Vagina (tissue), 2 donors: ENCODE data around the gene HBE1. TPM values are rescaled to one million over a fixed set of nuclear protein-coding genes. Genes with fewer than 3 reads are reported as not detected.

Source experiments
- DNase-seq, 2 donors: peaks; one replicate each; pipeline ENCODE4 v3.0.0-alpha.2; 2017; ENCODE audit errors: extremely low spot score in 2 of 2
- H3K27ac ChIP-seq: fragments of 200-600 bp; sonication (generic); one replicate; pipeline ENCODE4 v1.5.1; 2019
- H3K27me3 ChIP-seq: fragments of 200-600 bp; sonication (generic); one replicate; pipeline ENCODE4 v1.5.1; 2019
- H3K36me3 ChIP-seq, 2 donors: fragments of 200-600 bp; sonication (generic); one replicate each; pipeline ENCODE4 v1.5.1; 2017 to 2019
- H3K4me1 ChIP-seq: fragments of 200-600 bp; sonication (generic); one replicate; pipeline ENCODE4 v1.5.1; 2019
- H3K4me3 ChIP-seq, 2 donors: fragments of 200-600 bp; sonication (generic); 1 replicate in 1 of 2; 2 replicates in 1 of 2; pipeline ENCODE4 v1.5.1; 2016 to 2019
- H3K9me3 ChIP-seq: fragments of 200-600 bp; sonication (generic); one replicate; pipeline ENCODE4 v1.5.1; 2019
- POLR2A ChIP-seq, 2 donors: fragments of 450-650 bp; IDR thresholded peaks; one replicate each; pipeline ENCODE4 v1.6.1; 2017; ENCODE audit warnings: antibody characterized with exemption in 2 of 2, mild to moderate bottlenecking in 2 of 2, moderate library complexity in 2 of 2
- POLR2AphosphoS5 ChIP-seq, 2 donors: sonication (generic); formaldehyde crosslinking; IDR thresholded peaks; one replicate each; pipeline ENCODE4 v1.9.0; 2017; ENCODE audit warnings: antibody characterized with exemption in 2 of 2, mild to moderate bottlenecking in 2 of 2, low read depth in 1 of 2; ENCODE audit not compliant: insufficient read depth in 1 of 2
- intact Hi-C: fragments of 100-400 bp; cut with DNase I; formaldehyde crosslinking; loops from one replicate; pipeline ENCODE4 v1.15.1; 2023
- total RNA-seq: library from RNA; depleted of rRNA; stranded (reverse); fragments of >200 nt; gene quantifications from one replicate; pipeline ENCODE4 v1.2.3, GENCODE V29; 2016
- TF ChIP-seq, protein P1 (sequence below), 3 experiments: fragments of 450-650 bp in 2 of 3; fragments of 200-600 bp in 1 of 3; sonication (generic) in 1 of 3; IDR thresholded peaks; one replicate each; pipeline ENCODE4 v1.5.1; 2017 to 2019; ENCODE audit warnings: antibody characterized with exemption in 3 of 3, mild to moderate bottlenecking in 2 of 3, moderate library complexity in 2 of 3

The HBE1 gene
- total RNA-seq, 1 donor from 2014 or later, result not detected

DNA sequence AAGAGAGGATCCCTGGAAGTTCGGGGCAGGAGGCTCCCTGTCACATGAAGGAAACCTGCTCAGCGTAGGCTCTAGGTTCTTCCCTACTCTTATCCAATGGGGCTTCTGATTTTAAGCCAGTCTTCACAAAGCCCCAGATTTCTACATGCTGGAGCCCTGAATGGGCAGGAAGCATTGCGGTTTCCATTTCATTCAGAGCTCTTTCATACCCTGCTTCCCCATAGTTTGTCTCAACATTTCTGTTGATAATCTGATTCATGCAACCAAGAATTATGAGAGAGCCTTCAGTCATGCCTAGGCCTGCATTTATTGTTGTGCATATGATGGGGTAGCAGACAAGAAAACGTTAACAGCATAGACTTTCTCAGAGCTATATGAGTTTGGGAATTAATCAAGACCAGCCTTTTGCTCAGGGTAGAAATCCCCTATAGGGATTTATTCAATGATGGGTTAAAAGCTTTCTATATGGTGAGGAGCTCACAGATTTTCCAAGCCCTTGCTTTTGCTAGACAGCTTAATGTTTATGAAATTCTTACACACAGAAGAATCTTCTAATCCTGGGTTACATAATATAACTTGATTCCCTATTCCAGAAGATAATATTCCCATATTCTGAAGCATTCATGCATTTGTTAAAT lies 16.1 kb upstream of the HBE1 start:
- no peaks in the 10 kb centered on the region for H3K36me3 ChIP-seq
- TF ChIP-seq, protein P1, sequence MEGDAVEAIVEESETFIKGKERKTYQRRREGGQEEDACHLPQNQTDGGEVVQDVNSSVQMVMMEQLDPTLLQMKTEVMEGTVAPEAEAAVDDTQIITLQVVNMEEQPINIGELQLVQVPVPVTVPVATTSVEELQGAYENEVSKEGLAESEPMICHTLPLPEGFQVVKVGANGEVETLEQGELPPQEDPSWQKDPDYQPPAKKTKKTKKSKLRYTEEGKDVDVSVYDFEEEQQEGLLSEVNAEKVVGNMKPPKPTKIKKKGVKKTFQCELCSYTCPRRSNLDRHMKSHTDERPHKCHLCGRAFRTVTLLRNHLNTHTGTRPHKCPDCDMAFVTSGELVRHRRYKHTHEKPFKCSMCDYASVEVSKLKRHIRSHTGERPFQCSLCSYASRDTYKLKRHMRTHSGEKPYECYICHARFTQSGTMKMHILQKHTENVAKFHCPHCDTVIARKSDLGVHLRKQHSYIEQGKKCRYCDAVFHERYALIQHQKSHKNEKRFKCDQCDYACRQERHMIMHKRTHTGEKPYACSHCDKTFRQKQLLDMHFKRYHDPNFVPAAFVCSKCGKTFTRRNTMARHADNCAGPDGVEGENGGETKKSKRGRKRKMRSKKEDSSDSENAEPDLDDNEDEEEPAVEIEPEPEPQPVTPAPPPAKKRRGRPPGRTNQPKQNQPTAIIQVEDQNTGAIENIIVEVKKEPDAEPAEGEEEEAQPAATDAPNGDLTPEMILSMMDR (IDR thresholded peaks at IDR 0.05), result no peak
- no peak for TF ChIP-seq POLR2AphosphoS5 (IDR thresholded peaks at IDR 0.05; ENCODE audit: insufficient read depth in 1 of 2, low read depth in 1 of 2)
- no peak for TF ChIP-seq POLR2A (IDR thresholded peaks at IDR 0.05)
- no peaks in the 10 kb centered on the region for H3K9me3 ChIP-seq
- no peaks in the 10 kb centered on the region for H3K4me1 ChIP-seq
- H3K4me3 ChIP-seq, result no peak overlapping the region
- H3K27me3 ChIP-seq, result no peaks in the 10 kb centered on the region
- intact Hi-C loops, result no loop called here
- DNase-seq, result no peak
- no peak overlapping the region for H3K27ac ChIP-seq

DNA sequence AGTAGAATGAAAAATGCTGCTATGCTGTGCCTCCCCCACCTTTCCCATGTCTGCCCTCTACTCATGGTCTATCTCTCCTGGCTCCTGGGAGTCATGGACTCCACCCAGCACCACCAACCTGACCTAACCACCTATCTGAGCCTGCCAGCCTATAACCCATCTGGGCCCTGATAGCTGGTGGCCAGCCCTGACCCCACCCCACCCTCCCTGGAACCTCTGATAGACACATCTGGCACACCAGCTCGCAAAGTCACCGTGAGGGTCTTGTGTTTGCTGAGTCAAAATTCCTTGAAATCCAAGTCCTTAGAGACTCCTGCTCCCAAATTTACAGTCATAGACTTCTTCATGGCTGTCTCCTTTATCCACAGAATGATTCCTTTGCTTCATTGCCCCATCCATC lies 14.9 kb upstream of the HBE1 start:
- no peaks in the 10 kb centered on the region for H3K9me3 ChIP-seq
- no peaks in the 10 kb centered on the region for H3K27me3 ChIP-seq
- H3K4me3 ChIP-seq, result no peak overlapping the region
- no peaks in the 10 kb centered on the region for H3K36me3 ChIP-seq
- H3K4me1 ChIP-seq, result no peaks in the 10 kb centered on the region
- intact Hi-C loops, result no loop called here
- H3K27ac ChIP-seq, result no peak overlapping the region
- DNase-seq, result no peak
- TF ChIP-seq POLR2AphosphoS5 (IDR thresholded peaks at IDR 0.05; ENCODE audit: insufficient read depth in 1 of 2, low read depth in 1 of 2) (no peak), POLR2A (IDR thresholded peaks at IDR 0.05) (no peak)
- TF ChIP-seq, protein P1 (IDR thresholded peaks at IDR 0.05), result no peak

DNA sequence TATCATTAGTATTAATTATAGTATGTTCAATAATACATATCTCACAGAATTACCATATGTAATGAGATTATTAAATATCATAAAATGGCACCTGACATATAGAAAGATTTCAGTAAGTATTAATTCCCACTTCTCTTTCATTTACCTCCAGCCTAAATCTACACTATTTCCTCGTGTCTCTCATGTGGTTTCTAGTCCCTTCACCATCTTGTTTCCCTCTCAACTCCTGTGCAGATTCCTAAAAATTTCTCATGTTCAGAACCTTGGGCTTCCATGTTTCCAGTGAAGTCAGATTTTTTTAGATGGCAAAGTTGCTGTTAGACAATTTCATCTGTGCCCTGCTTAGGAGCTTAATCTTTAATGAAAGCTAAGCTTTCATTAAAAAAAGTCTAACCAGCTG lies 14.1 kb upstream of the HBE1 start:
- H3K9me3 ChIP-seq, result no peaks in the 10 kb centered on the region
- no peaks in the 10 kb centered on the region for H3K36me3 ChIP-seq
- no peaks in the 10 kb centered on the region for H3K4me1 ChIP-seq
- DNase-seq, result no peak
- no peaks in the 10 kb centered on the region for H3K27me3 ChIP-seq
- no peak overlapping the region for H3K27ac ChIP-seq
- TF ChIP-seq POLR2AphosphoS5 (IDR thresholded peaks at IDR 0.05; ENCODE audit: insufficient read depth in 1 of 2, low read depth in 1 of 2) (no peak), POLR2A (IDR thresholded peaks at IDR 0.05) (no peak)
- TF ChIP-seq, protein P1 (IDR thresholded peaks at IDR 0.05), result no peak
- no peak overlapping the region for H3K4me3 ChIP-seq
- intact Hi-C loops, result no loop called here

DNA sequence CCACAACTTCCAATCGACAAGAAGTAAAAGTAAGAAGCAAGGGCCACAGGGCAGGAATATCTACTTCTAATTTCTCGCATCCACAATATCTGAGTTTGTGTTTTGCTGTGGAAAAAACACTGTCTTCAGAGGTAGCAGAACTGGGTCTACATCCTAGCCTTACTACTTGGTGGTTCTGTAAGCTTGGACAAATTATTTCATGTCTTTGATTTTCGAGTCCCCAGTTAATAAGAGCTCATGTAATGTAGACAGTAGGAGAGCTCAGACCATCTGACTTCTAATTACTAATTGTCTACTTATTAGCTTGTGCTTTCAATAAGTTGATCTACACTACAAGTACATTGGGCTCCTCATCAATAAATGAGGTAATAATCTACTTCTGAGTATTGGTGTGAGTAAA lies 13.3 kb upstream of the HBE1 start:
- H3K4me3 ChIP-seq, result no peak overlapping the region
- H3K36me3 ChIP-seq, result no peaks in the 10 kb centered on the region
- intact Hi-C loops, result no loop called here
- no peaks in the 10 kb centered on the region for H3K27me3 ChIP-seq
- no peak overlapping the region for H3K27ac ChIP-seq
- TF ChIP-seq POLR2AphosphoS5 (IDR thresholded peaks at IDR 0.05; ENCODE audit: insufficient read depth in 1 of 2, low read depth in 1 of 2), result no peak
- TF ChIP-seq, protein P1 (IDR thresholded peaks at IDR 0.05), result no peak
- TF ChIP-seq POLR2A (IDR thresholded peaks at IDR 0.05), result no peak
- no peak for DNase-seq
- H3K4me1 ChIP-seq, result no peaks in the 10 kb centered on the region
- H3K9me3 ChIP-seq, result no peaks in the 10 kb centered on the region

DNA sequence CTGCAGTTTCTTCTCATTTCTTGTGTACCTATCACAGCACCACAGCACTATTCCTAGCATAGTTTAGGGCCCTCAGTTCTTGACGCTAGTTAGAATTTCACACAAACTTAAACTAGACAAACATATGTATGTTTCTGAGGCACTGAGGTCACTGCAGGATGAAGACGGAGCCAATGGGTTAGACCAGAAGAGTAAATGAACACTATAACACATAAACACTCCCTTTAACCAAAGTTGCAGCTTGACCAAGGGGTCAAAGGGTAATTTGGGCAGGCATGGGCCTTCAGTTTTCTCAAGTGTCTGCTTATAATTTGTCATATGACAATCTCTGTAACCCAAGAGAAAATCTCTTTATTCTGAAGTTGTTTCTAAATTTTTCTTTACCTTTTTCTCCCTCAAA lies 12.9 kb upstream of the HBE1 start:
- no peak for TF ChIP-seq POLR2AphosphoS5 (IDR thresholded peaks at IDR 0.05; ENCODE audit: insufficient read depth in 1 of 2, low read depth in 1 of 2)
- TF ChIP-seq POLR2A (IDR thresholded peaks at IDR 0.05), result no peak
- TF ChIP-seq, protein P1 (IDR thresholded peaks at IDR 0.05), result no peak
- Histone ChIP-seq H3K27ac (no peak overlapping the region), H3K36me3 (no peaks in the 10 kb centered on the region), H3K9me3 (no peaks in the 10 kb centered on the region), H3K27me3 (no peaks in the 10 kb centered on the region), H3K4me1 (no peaks in the 10 kb centered on the region), H3K4me3 (no peak overlapping the region)
- intact Hi-C loops, result no loop called here
- DNase-seq, result no peak
